GM12874 (cell line): ENCODE data around the gene PPP4R2.

Source experiments
- CTCF ChIP-seq: IDR thresholded peaks from 2 replicates; pipeline ENCODE4 v1.5.1; 2011; ENCODE audit warnings: low read depth, mild to moderate bottlenecking, control low read depth, low read length, moderate library complexity; ENCODE audit not compliant: insufficient read depth

Gene PPP4R2

DNA sequence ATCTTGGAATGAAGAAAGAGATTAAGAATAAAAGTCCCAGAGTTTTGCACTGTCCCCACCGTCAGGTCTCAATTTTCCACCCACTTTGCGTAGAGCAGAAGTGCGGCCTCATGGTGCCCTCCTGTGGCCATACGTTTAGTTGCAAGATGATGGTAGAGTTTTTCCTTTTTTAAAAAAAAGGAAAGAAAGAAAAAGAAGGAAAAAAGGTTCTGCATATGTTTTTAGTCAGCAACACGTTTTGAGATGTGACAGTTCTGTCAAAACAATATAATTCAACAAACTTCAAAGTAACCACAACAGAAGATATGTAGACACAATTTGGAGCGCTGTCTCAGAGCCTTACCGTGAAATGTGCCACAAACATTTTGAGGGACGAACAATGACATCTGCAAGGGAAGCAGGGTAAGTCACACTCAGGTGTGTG, 89.5 kb downstream of the PPP4R2 start:
- peak; percentile 52 for TF ChIP-seq CTCF

DNA sequence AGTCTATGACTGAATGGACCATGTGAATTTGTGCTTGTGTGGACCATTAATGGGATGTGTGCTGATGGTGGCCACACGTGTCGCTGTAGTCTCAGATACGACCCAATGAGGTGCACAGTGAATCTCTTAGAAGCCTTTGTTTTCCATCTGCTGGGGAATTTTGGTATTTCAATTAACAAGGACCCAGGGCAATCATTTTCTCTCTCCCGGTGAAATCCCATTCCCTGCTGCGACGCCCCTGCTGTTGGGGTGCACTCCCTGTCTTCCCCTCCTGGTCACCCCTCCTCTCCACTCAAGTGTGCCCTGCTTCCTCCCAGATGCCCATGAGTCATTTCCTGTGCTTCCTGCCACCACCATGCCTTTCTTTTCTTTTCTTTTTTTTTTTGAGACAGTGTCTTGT, 97.5 kb downstream of the PPP4R2 start:
- no peak for TF ChIP-seq CTCF

- no peak for TF ChIP-seq CTCF
Observed at GRCh38 chr3:73094951-73095350, 98.3 kb downstream of the PPP4R2 start.

GRCh38 chr3:73096169-73096568, 99.6 kb downstream of the PPP4R2 start:
- no peak for TF ChIP-seq CTCF

GRCh38 chr3:73098026-73098425, 101.4 kb downstream of the PPP4R2 start:
- TF ChIP-seq CTCF: no peak

DNA sequence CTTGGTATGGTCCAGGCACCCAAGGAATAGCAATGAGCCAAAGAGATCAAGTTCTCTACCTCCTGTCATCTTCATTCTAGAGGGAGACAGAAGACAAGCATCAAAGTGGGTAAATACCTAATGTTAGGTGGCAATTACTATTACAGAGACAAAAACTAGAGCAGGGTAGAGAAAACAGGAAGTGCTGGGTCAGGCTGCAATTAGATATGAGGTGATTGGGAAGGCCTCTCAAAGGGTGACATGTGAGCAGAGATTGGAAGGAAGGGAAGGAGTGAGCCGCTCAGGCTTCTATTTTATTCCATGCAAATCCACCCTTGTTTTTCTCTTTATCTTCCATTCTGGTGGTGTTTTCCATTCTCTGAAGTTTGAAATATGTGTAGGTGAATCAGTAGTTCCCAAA, 102.3 kb downstream of the PPP4R2 start:
- no peak for TF ChIP-seq CTCF

GRCh38 chr3:73100741-73101559, 104.3 kb downstream of the PPP4R2 start:
- peak; percentile 86 for TF ChIP-seq CTCF
